IMR-90 (cell line): ENCODE results near the gene ADAMTSL2. TPM values are rescaled to one million over a fixed set of nuclear protein-coding genes. Genes with fewer than 3 reads are reported as not detected.

Source experiments
- ATAC-seq: fragments of 200-7000 bp; cut with Tn5 transposase; 2 replicates; pipeline ENCODE4 v1.9.1; 2020; ENCODE audit warnings: low read depth, mild to moderate bottlenecking, moderate library complexity
- Bru-seq: library from RNA; stranded (reverse); fragments of 400-500 nt; gene quantifications from one replicate; lab custom pipeline; 2021; lab: Mats Ljungman, UMichigan
- BruChase-seq, 2 experiments: library from RNA; stranded (reverse); fragments of 400-500 nt; gene quantifications; one replicate each; lab custom pipeline; 2021; lab: Mats Ljungman, UMichigan
- BruUV-seq: library from RNA; stranded (reverse); fragments of 400-500 nt; replicated peaks from 2 replicates; lab custom pipeline; 2021; lab: Mats Ljungman, UMichigan
- CTCF ChIA-PET: fragments of 300-600 bp; formaldehyde crosslinking; extraction: SDS; loops from one replicate; lab custom pipeline; 2021; ENCODE audit warnings: antibody characterized with exemption; lab: Yijun Ruan, JAX
- POLR2A ChIA-PET: fragments of 300-600 bp; sonication (Branson Sonifier 250); formaldehyde crosslinking; loops from one replicate; lab custom pipeline; 2022; ENCODE audit warnings: antibody characterized with exemption; ENCODE audit not compliant: unreplicated experiment; lab: Charles Lee
- DNase-seq: peaks from one replicate; pipeline ENCODE4 v3.0.0; 2013
- H2AFZ ChIP-seq: replicated peaks from 2 replicates; pipeline ENCODE3; 2013; ENCODE audit warnings: low read length, mild to moderate bottlenecking; ENCODE audit not compliant: poor library complexity
- H2AK5ac ChIP-seq: 2 replicates; pipeline ENCODE4 v1.6.1; 2013; ENCODE audit warnings: low read depth, low read length, inconsistent platforms
- H2AK9ac ChIP-seq: replicated peaks from 2 replicates; pipeline ENCODE3; 2013; ENCODE audit warnings: mild to moderate bottlenecking, low read depth, low read length, moderate library complexity; ENCODE audit not compliant: poor library complexity
- H2BK120ac ChIP-seq: 2 replicates; pipeline ENCODE4 v1.6.1; 2013; ENCODE audit warnings: low read depth, low read length, inconsistent platforms
- H2BK15ac ChIP-seq: 3 replicates; pipeline ENCODE4 v1.6.1; 2013; ENCODE audit warnings: low read depth, low read length, inconsistent platforms
- H2BK20ac ChIP-seq: 2 replicates; pipeline ENCODE4 v1.6.1; 2013; ENCODE audit warnings: low read depth, mild to moderate bottlenecking, inconsistent platforms, low read length, moderate library complexity
- H2BK5ac ChIP-seq: 2 replicates; pipeline ENCODE4 v1.6.1; 2013; ENCODE audit warnings: mild to moderate bottlenecking, low read depth, low read length, inconsistent platforms; ENCODE audit not compliant: poor library complexity, severe bottlenecking
- H3K14ac ChIP-seq: replicated peaks from 2 replicates; pipeline ENCODE4 v1.6.1; 2013; ENCODE audit warnings: low read depth, low read length, inconsistent platforms
- H3K18ac ChIP-seq: 2 replicates; pipeline ENCODE4 v1.6.1; 2013; ENCODE audit warnings: low read depth, low read length, control low read depth
- H3K23ac ChIP-seq: 2 replicates; pipeline ENCODE4 v1.6.1; 2013; ENCODE audit warnings: low read depth, low read length, inconsistent platforms
- H3K27ac ChIP-seq: 2 replicates; pipeline ENCODE4 v1.5.1; 2013; ENCODE audit warnings: mild to moderate bottlenecking, control low read depth, low read length; ENCODE audit not compliant: insufficient read depth
- H3K27me3 ChIP-seq: 2 replicates; pipeline ENCODE4 v1.6.1; 2013; ENCODE audit warnings: low read length; ENCODE audit not compliant: control insufficient read depth, insufficient read depth
- H3K36me3 ChIP-seq: 2 replicates; pipeline ENCODE4 v1.6.1; 2013; ENCODE audit warnings: low read length, mixed read lengths; ENCODE audit not compliant: control insufficient read depth, insufficient read depth
- H3K4ac ChIP-seq: 2 replicates; pipeline ENCODE4 v1.6.1; 2013; ENCODE audit warnings: low read depth, low read length, inconsistent platforms
- H3K4me1 ChIP-seq: 2 replicates; pipeline ENCODE4 v1.6.1; 2013; ENCODE audit warnings: low read length, mixed read lengths; ENCODE audit not compliant: control insufficient read depth, insufficient read depth
- H3K4me2 ChIP-seq: 2 replicates; pipeline ENCODE4 v1.6.1; 2013; ENCODE audit warnings: low read depth, mild to moderate bottlenecking, control low read depth, low read length, moderate library complexity
- H3K4me3 ChIP-seq: 2 replicates; pipeline ENCODE4 v1.5.1; 2013; ENCODE audit warnings: low read depth, mild to moderate bottlenecking, control low read depth, low read length, moderate library complexity; ENCODE audit not compliant: insufficient read depth
- H3K56ac ChIP-seq: 2 replicates; pipeline ENCODE4 v1.6.1; 2013; ENCODE audit warnings: low read length, inconsistent platforms; ENCODE audit not compliant: insufficient read depth; ENCODE audit errors: extremely low read depth
- H3K79me1 ChIP-seq, 2 experiments: 2 replicates each; pipeline ENCODE4 v1.6.1; 2013; ENCODE audit warnings: low read length in 2 of 2, inconsistent platforms in 1 of 2, low read depth in 1 of 2
- H3K9ac ChIP-seq: 2 replicates; pipeline ENCODE4 v1.6.1; 2013; ENCODE audit warnings: low read depth, low read length, control low read depth
- H3K9me1 ChIP-seq: 2 replicates; pipeline ENCODE4 v1.6.1; 2013; ENCODE audit warnings: low read length, inconsistent platforms; ENCODE audit not compliant: insufficient read depth
- H3K9me3 ChIP-seq: 2 replicates; pipeline ENCODE4 v1.6.1; 2013; ENCODE audit warnings: low read length; ENCODE audit not compliant: control insufficient read depth, insufficient read depth
- H4K20me1 ChIP-seq: 2 replicates; pipeline ENCODE4 v1.6.1; 2013; ENCODE audit warnings: low read length, inconsistent platforms; ENCODE audit not compliant: insufficient read depth
- H4K5ac ChIP-seq: 2 replicates; pipeline ENCODE4 v1.6.1; 2013; ENCODE audit warnings: mild to moderate bottlenecking, low read depth, low read length, control low read depth
- H4K8ac ChIP-seq, 2 experiments: 2 replicates each; pipeline ENCODE4 v1.6.1; 2013; ENCODE audit warnings: low read depth in 2 of 2, low read length in 2 of 2, control low read depth in 1 of 2, inconsistent platforms in 1 of 2
- H4K91ac ChIP-seq: 2 replicates; pipeline ENCODE4 v1.6.1; 2013; ENCODE audit warnings: low read depth, low read length, inconsistent platforms; ENCODE audit not compliant: insufficient read depth
- BHLHE40 ChIP-seq: fragments of 150-350 bp; IDR thresholded peaks from 2 replicates; pipeline ENCODE4 v1.6.1; 2016; ENCODE audit warnings: mild to moderate bottlenecking, low read depth, low read length
- MAFK ChIP-seq: IDR thresholded peaks from 2 replicates; pipeline ENCODE4 v1.6.1; 2012; ENCODE audit warnings: low read depth, low read length, improper control_type of control experiment
- MAZ ChIP-seq: IDR thresholded peaks from 2 replicates; pipeline ENCODE4 v1.6.1; 2012; ENCODE audit warnings: low read depth, mild to moderate bottlenecking, low read length, improper control_type of control experiment, moderate library complexity, borderline replicate concordance
- WGBS, 2 experiments: methylation state at CpG; one replicate each; pipeline versions ENCODE4 v1.1.5 to v1.1.7; 2013; ENCODE audit warnings: missing lambda C conversion rate in 2 of 2; ENCODE audit not compliant: insufficient read length in 1 of 2; ENCODE audit errors: extremely low coverage in 2 of 2; 5-methylcytosine and 5-hydroxymethylcytosine counted together
- dilution Hi-C: fragments of 300-500 bp; cut with HindIII; formaldehyde crosslinking; loops from one replicate; pipeline ENCODE4 v1.14.3; 2018; ENCODE audit warnings: low sequenced_read_pairs; ENCODE audit not compliant: unreplicated experiment
- in situ Hi-C: fragments of 300-500 bp; cut with MboI; formaldehyde crosslinking; loops from 3 replicates; pipeline ENCODE4 v1.14.3; 2019; ENCODE audit warnings: low sequenced_read_pairs, inconsistent platforms, mixed read lengths
- intact Hi-C: fragments of 100-400 bp; cut with micrococcal nuclease; formaldehyde crosslinking; loops from 2 replicates; pipeline ENCODE4 v1.10.0; 2022
- long read RNA-seq: library from polyadenylated mRNA; unstranded; transcript quantifications from one replicate; pipeline ENCODE4 v2.0.0, GENCODE V29; 2021; ENCODE audit not compliant: unreplicated experiment
- polyA plus RNA-seq, 3 experiments: library from polyadenylated mRNA; depleted of rRNA; stranded (reverse); fragments of >200 nt; gene quantifications; 2 replicates each; pipeline ENCODE4 v1.2.3, GENCODE V29; 2012; ENCODE audit warnings: low replicate concordance in 1 of 3
- total RNA-seq: library from RNA; depleted of rRNA; stranded (reverse); fragments of >200 nt; gene quantifications from 2 replicates; pipeline ENCODE4 v1.2.3, GENCODE V29; 2012; rRNA removed
- TF ChIP-seq, protein P1 (sequence below): fragments of 150-350 bp; IDR thresholded peaks from 2 replicates; pipeline ENCODE4 v1.6.1; 2016; ENCODE audit warnings: low read depth, mild to moderate bottlenecking, low read length, moderate library complexity, borderline replicate concordance

The ADAMTSL2 gene
- total RNA-seq (not detected in 2 replicates), polyA plus RNA-seq (2012; rRNA removed) (not detected in 2 replicates), Bru-seq, nascent RNA (percentile 2 among the genes with signal in this experiment), BruChase-seq, experiment 1, labeled RNA remaining after a 6-hour chase (percentile 6 among the genes with signal in this experiment), BruChase-seq, experiment 2, labeled RNA remaining after a 2-hour chase (percentile 4 among the genes with signal in this experiment)
- 0.02 TPM in 1 of 2 replicates, not detected in the other for polyA plus RNA-seq (2012; cell fraction: cytosol; rRNA removed)
- 0.04 TPM in 1 of 2 replicates, not detected in the other for polyA plus RNA-seq (2012; cell fraction: nucleus; rRNA removed; ENCODE audit: low replicate concordance)
- long read RNA-seq = 0 reads

- peaks cover 5% of the 10 kb centered on the region; the same call in 1 of the 2 replicates for H4K20me1 ChIP-seq
- no TSS peak for BruUV-seq
- H2BK20ac ChIP-seq = no peak within 1 kb of the TSS
- no peak within 1 kb of the TSS for H4K8ac ChIP-seq
- no peak within 1 kb of the TSS for H2BK120ac ChIP-seq
- H3K4me1 ChIP-seq = peaks cover 1% of the 10 kb centered on the region; the same call in 1 of the 2 replicates
- no peak within 1 kb of the TSS for H3K4ac ChIP-seq
- peaks cover 58% of the 10 kb centered on the region for H3K27me3 ChIP-seq
- no peaks in the 10 kb centered on the region for H3K36me3 ChIP-seq
- no peak within 1 kb of the TSS for H3K23ac ChIP-seq
- POLR2A ChIA-PET = no interaction called here
- H3K4me2 ChIP-seq = no peak within 1 kb of the TSS; the same call in 1 of the 2 replicates
- no peak within 1 kb of the TSS for H2BK15ac ChIP-seq
- ATAC-seq (peak; percentile 88), DNase-seq (peak; percentile 56)
- dilution Hi-C loops = no loop called here
- peak within 1 kb of the TSS; percentile 57 for H2AFZ ChIP-seq
- no peak within 1 kb of the TSS for H2AK5ac ChIP-seq
- in situ Hi-C loops = loop anchor here (10.0 kb wide), 2 partner anchors 200 to 460 kb away; partner anchors contain the start of genes SARDH and VAV2
- H4K5ac ChIP-seq = no peak within 1 kb of the TSS
- TF ChIP-seq MAFK (no peak), BHLHE40 (peak; percentile 45), MAZ (peak; percentile 73; the same call in 1 of the 2 replicates)
- TF ChIP-seq, protein P1, sequence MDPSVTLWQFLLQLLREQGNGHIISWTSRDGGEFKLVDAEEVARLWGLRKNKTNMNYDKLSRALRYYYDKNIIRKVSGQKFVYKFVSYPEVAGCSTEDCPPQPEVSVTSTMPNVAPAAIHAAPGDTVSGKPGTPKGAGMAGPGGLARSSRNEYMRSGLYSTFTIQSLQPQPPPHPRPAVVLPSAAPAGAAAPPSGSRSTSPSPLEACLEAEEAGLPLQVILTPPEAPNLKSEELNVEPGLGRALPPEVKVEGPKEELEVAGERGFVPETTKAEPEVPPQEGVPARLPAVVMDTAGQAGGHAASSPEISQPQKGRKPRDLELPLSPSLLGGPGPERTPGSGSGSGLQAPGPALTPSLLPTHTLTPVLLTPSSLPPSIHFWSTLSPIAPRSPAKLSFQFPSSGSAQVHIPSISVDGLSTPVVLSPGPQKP = no peak
- H3K27ac ChIP-seq = no peak within 1 kb of the TSS
- H3K18ac ChIP-seq = no peak within 1 kb of the TSS
- H3K14ac ChIP-seq = no peak within 1 kb of the TSS
- no peaks in the 10 kb centered on the region for H3K9me3 ChIP-seq
- no peak within 1 kb of the TSS for H3K56ac ChIP-seq
- no peak within 1 kb of the TSS for H3K9ac ChIP-seq
- no peaks in the 10 kb centered on the region for H3K79me1 ChIP-seq
- H4K91ac ChIP-seq = no peak within 1 kb of the TSS
- WGBS, 2 experiments = 5% methylated on average over 8 of the region's 70 CpGs; no CpG with 5 or more reads in 1 of the 2 experiments
- CTCF ChIA-PET = interaction anchor here (1.1 kb wide), 1 partner anchor 460 kb away, joined by 3 read pairs; no protein-coding TSS in a partner anchor
- no peak within 1 kb of the TSS for H2BK5ac ChIP-seq
- H2AK9ac ChIP-seq = peak within 1 kb of the TSS; percentile 79
- intact Hi-C loops = no loop called here
- no peaks in the 10 kb centered on the region for H3K9me1 ChIP-seq
- no peak within 1 kb of the TSS for H3K4me3 ChIP-seq
Observed at GRCh38 chr9:133534346-133535291, at the start of gene ADAMTSL2. Gene ADAMTSL2 (plus strand): TSS chr9:133534704. CDS start chr9:133536713, 2,009 bp downstream.
